Testis (tissue), 3 donors: ENCODE measurements around the gene CALY. TPM values are rescaled to one million over a fixed set of nuclear protein-coding genes. Genes with fewer than 3 reads are reported as not detected.

ENCODE experiments used
- DNase-seq: peaks from one replicate; pipeline ENCODE4 v3.0.0-alpha.2; 2019
- H3K27ac ChIP-seq, 2 donors: fragments of 200-600 bp; sonication (generic); one replicate each; pipeline ENCODE4 v1.5.1; 2019
- H3K27me3 ChIP-seq: fragments of 200-600 bp; sonication (generic); one replicate; pipeline ENCODE4 v1.5.1; 2019
- H3K36me3 ChIP-seq: fragments of 200-600 bp; sonication (generic); one replicate; pipeline ENCODE4 v1.5.1; 2017; ENCODE audit warnings: low read depth; ENCODE audit errors: missing control alignments
- H3K4me1 ChIP-seq: fragments of 200-600 bp; sonication (generic); one replicate; pipeline ENCODE4 v1.5.1; 2019
- H3K4me3 ChIP-seq, 2 donors: fragments of 200-600 bp; sonication (generic); one replicate each; pipeline ENCODE4 v1.5.1; 2017 to 2019
- H3K9me3 ChIP-seq: fragments of 200-600 bp; sonication (generic); one replicate; pipeline ENCODE4 v1.5.1; 2017
- CTCF ChIP-seq, 3 experiments: fragments of 450-650 bp in 2 of 3; fragments of 200-600 bp in 1 of 3; sonication (generic) in 1 of 3; IDR thresholded peaks; one replicate each; pipeline ENCODE4 v1.5.1; 2016 to 2019; ENCODE audit warnings: antibody characterized with exemption in 3 of 3, mild to moderate bottlenecking in 2 of 3, moderate library complexity in 1 of 3
- POLR2A ChIP-seq: fragments of 450-650 bp; IDR thresholded peaks from one replicate; pipeline ENCODE4 v1.6.1; 2017; ENCODE audit warnings: antibody characterized with exemption, mild to moderate bottlenecking, moderate library complexity
- WGBS, 2 donors: methylation state at CpG; one replicate each; pipeline ENCODE4 v1.1.5; 2018; 5-methylcytosine and 5-hydroxymethylcytosine counted together
- intact Hi-C: fragments of 100-400 bp; cut with DNase I; formaldehyde crosslinking; loops from one replicate; pipeline ENCODE4 v1.15.1; 2023; ENCODE audit warnings: low total_unique reads
- polyA plus RNA-seq: library from polyadenylated mRNA; stranded (reverse); fragments of 350-450 nt; fragmentation: Illumina TruSeq; extraction: RNeasy Lipid Tissue Mini Kit (QIAGEN cat#74804); gene quantifications from one replicate; pipeline ENCODE4 v1.2.3, GENCODE V29; 2014; ENCODE audit warnings: low read depth, low replicate concordance; ENCODE audit not compliant: insufficient read depth
- total RNA-seq, 2 donors: library from RNA; depleted of rRNA; stranded (reverse); fragments of >200 nt; gene quantifications; one replicate each; pipeline ENCODE4 v1.2.3, GENCODE V29; 2016

Gene CALY
- total and polyA plus RNA-seq, 3 donors from 2014 or later: 4.9 to 35.5 (median 19.2) TPM

GRCh38 chr10:133366130-133366478 lies 29.4 kb upstream of the CALY start:
- intact Hi-C loops: no loop called here
- TF ChIP-seq POLR2A (no peak), CTCF (IDR thresholded peaks at IDR 0.05) (no peak)
- H3K27me3 ChIP-seq: no peaks in the 10 kb centered on the region
- H3K27ac ChIP-seq: no peak overlapping the region
- no peak overlapping the region for H3K4me3 ChIP-seq
- no peaks in the 10 kb centered on the region for H3K36me3 ChIP-seq
- H3K4me1 ChIP-seq: no peaks in the 10 kb centered on the region
- DNase-seq: no peak
- WGBS, 2 donors: 82 to 94% methylated on average over 9 to 17 of the region's 17 CpGs
- no peaks in the 10 kb centered on the region for H3K9me3 ChIP-seq

GRCh38 chr10:133365461-133366129 lies 28.9 kb upstream of the CALY start:
- TF ChIP-seq CTCF (IDR thresholded peaks at IDR 0.05) (no peak), POLR2A (no peak)
- intact Hi-C loops: no loop called here
- no peak overlapping the region for H3K4me3 ChIP-seq
- 90% methylated on average over 12 to 13 of the region's 13 CpGs for WGBS, 2 donors
- H3K36me3 ChIP-seq: no peaks in the 10 kb centered on the region
- no peak for DNase-seq
- no peaks in the 10 kb centered on the region for H3K9me3 ChIP-seq
- no peaks in the 10 kb centered on the region for H3K4me1 ChIP-seq
- no peak overlapping the region for H3K27ac ChIP-seq
- H3K27me3 ChIP-seq: no peaks in the 10 kb centered on the region

- Histone ChIP-seq H3K4me1 (no peaks in the 10 kb centered on the region), H3K27me3 (no peaks in the 10 kb centered on the region), H3K4me3 (no peak overlapping the region), H3K36me3 (no peaks in the 10 kb centered on the region), H3K27ac (no peak overlapping the region), H3K9me3 (no peaks in the 10 kb centered on the region)
- intact Hi-C loops: no loop called here
- 89 to 91% methylated on average over 28 to 29 of the region's 29 CpGs for WGBS, 2 donors
- TF ChIP-seq POLR2A (no peak), CTCF (IDR thresholded peaks at IDR 0.05) (no peak)
- no peak for DNase-seq
These were observed 28.1 kb upstream of the CALY start for GRCh38 chr10:133364645-133365431.

GRCh38 chr10:133362846-133363245 lies 26.1 kb upstream of the CALY start:
- intact Hi-C loops: no loop called here
- Histone ChIP-seq H3K36me3 (no peaks in the 10 kb centered on the region), H3K4me3 (no peak overlapping the region), H3K9me3 (no peaks in the 10 kb centered on the region), H3K27me3 (no peaks in the 10 kb centered on the region), H3K4me1 (peaks cover 3% of the 10 kb centered on the region), H3K27ac (no peak overlapping the region)
- TF ChIP-seq POLR2A (no peak), CTCF (IDR thresholded peaks at IDR 0.05) (no peak)
- 94% methylated on average over 10 to 13 of the region's 13 CpGs for WGBS, 2 donors
- DNase-seq: no peak
